Activated naive CD4-positive, alpha-beta T cell treated with Interleukin-2 at 50 U/mL for 16 hours (primary cell): ENCODE measurements around the gene PVALEF.

ENCODE experiments used
- DNase-seq: peaks from one replicate; pipeline ENCODE4 v3.0.0-alpha.2; 2020

PVALEF gene

DNA sequence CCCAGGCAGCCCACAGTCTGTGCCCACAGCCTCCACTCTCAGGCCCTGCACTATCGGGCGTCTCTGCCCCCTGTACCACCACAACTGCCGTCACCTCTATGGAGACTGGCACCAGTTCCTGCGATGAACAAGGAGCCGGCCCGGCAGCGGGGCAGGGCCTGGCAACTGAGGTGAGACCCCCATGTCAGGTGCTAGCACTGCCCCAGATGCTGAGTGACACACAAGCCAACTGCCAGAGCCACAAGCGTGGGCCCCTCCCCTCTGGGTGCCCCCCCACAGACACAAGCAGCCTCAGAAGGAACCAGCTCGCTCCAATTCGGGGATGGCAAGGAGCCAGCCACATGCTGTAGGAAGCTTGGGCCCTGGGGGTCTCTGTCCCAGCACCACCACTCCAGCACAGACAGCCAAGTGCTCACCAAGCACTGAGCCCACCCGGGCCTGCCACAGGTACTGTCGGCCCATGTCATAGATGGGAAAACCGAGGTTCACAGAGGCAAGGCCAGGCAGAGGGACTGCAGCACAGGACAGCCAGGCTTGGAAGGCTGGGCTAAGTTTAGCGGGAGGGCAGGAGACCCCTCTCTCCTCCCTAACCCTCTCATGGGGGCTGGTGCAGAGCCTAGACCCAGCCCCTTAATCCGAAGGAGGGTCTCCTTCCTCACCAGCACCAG lies 1.5 kb upstream of the PVALEF start:
- DNase-seq, result no peak

DNA sequence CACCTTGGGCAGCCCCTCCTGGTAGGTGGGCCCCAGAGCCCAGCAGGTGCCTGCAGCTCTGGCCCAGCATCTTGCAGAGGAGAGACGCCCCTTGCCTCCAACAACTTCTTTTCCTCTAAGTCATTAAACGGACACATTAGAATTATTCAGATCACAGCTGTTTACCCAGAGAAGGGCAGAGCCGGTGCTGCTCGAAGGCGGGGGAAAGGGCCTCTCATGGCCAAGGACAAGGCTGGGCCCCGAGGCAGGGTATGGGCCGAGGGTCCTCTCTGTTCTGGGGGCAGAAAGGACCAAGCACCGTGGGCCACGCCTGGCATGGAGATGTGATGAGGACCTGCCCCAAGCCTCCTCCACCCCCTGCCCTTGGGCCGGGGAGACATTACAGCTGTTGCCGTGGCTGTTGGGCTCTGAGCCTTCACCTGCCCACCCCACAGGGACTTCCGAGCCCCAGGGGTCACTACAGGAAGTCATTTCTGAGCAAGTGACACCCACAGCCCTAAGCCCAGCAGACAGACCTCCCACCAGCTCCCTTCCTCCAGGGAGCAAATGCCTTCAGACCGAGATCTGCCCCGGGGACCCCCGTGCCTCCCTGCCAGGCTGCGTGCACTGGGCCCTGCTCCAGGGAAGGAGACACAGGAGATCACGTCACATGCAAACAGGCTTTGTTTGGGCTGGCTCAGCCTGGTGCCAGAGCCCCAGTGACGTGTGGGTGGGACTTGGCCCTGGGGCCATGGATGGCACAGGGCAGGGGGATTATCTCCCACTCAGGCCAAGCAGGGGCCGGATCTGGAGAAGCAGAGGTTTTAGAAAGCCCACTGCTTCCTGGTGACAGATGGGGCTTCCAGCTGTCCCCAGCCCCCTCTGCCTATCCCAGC lies 699 bp upstream of the PVALEF start:
- DNase-seq, result no peak

DNA sequence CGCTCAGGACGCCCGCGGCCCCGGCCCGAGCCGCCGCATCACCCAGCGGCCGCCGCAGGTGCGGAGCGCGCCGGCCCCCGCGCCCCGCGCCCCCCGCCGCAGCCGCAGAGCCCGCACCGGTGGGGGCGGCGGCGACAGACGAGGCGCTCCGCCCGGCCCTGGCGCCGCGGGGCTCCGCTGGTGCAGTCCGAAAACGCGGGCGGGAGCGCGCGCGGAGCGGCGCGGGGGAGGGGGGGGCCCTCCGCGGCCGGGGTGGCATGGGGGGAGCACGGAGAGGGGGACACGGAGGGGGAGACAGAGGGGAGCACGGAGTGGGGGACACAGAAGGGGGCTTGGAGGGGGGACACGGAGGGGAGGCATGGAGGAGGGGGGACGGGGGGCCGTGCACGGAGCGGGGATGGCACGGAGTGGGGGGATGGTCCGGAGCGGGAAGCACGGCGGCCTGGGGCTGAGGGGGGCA lies 756 bp downstream of the PVALEF start, which contains the start of gene AATK:
TSS of gene AATK (minus strand) at position 189 of the 460 bp plus-strand sequence. CDS start 229 bp downstream, outside the sequence.
- DNase-seq, result no peak

DNA sequence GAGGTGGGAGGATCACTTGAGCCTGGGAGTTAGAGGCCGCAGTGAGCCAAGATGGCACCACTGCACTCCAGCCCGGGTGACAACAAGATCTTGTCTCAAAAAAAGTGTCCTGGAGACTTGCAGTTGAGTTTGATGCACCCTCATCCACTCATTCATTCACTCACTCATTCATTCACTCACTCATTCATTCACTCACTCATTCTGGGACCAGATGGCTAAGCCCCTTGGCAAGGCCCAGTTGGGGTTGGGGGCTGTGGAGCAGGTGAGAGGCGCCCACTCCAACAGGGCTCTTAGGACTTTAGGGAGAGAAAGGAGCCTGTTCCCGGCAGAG lies 1.9 kb downstream of the PVALEF start:
- DNase-seq, result no peak

DNA sequence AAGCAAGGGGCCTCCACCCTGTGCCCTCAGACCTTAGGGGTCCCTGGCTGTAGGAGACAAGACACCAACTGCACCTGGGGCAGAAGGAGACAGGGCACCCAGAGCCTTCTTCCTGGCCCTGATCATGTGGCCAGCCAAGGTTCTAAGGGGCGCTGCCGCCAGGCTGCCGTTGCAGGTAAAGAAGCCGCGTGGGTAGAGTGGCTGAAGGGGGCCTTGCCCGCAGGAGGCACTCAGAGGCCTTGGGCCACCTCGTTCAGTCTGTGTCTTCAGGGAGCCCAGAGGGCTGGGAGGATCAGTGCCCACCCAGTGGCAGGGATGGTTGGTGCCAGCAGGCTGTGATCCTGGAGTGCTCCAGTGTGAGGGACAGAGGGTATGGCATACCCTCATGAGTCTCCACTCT lies 2.3 kb downstream of the PVALEF start:
- no peak for DNase-seq

DNA sequence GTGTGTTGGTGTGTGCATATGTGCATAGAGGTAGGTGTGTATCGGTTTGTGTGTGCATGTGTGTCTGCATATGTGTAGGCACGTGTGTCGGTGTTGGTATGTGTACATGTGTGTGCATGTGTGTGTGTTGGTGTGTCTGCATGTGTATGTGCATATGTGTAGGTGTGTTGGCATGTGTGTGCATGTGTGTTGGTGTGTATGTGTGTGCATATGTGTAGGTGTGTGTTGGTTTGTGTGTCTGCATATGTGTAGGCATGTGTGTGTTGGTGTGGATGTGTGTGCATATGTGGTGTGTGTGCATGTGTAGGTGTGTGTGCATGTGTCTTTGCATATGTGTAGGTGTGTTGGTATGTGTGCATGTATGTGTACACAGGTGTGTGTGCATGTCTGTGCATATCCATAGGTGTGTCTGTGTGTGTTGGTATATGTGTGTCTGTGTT lies 4.6 kb downstream of the PVALEF start:
- DNase-seq, result no peak

DNA sequence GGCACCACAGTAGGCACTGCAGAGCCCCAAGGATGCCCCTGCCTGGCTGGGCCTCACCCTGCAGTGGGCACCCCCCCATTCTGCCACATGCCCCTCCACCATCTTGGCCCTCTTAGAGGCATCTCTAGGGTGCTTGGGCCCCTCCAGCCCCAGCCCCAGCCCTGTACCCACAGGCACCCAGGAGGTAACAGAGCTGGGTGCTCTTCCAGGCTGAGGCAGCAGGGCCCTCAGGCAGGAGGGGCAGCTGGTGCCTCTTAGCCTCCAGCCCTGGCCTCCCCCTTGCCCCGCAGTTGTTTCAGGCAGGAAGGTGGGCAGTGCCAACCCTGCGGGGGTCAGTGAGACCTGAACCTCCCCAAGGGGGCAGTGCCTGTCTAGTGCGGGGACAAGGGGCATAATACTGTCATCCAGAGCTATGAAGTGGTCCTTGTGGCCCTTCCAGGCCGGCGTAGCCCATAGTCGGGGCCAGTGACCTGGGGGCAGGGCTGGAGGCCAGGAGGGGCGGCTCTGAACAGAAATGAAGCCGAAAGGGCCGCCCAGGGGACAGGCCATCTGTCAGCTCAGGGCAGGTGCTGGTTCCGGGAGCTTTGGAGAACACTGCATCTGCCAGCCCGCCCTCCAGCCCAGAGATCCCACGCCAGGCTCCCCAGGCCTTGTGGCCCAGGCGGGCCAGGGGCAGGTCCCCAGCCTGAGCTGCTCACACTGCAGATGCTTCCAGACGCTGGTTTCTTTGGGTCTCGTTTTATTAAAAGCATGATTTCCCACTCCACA lies 5.6 kb downstream of the PVALEF start:
- no peak for DNase-seq

DNA sequence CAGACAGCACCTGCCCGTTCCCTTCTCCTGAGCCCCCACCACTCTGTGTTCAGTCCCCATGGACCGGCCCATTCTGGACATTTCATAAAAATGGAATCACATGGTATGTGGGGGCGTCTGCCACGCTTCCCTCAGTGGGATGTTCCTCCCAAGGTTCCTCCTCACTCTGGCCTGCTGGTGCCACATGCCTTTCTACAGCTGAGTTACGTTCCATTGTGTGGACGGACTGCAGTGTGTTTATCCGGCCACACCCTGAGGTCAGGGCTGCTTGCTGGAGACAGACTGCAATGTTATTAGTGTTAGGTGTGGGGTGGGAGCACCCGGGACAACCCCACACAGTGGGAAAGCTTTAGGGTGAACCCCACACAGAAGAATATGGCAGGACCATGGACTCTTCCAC lies 6.6 kb downstream of the PVALEF start:
- DNase-seq, result no peak

DNA sequence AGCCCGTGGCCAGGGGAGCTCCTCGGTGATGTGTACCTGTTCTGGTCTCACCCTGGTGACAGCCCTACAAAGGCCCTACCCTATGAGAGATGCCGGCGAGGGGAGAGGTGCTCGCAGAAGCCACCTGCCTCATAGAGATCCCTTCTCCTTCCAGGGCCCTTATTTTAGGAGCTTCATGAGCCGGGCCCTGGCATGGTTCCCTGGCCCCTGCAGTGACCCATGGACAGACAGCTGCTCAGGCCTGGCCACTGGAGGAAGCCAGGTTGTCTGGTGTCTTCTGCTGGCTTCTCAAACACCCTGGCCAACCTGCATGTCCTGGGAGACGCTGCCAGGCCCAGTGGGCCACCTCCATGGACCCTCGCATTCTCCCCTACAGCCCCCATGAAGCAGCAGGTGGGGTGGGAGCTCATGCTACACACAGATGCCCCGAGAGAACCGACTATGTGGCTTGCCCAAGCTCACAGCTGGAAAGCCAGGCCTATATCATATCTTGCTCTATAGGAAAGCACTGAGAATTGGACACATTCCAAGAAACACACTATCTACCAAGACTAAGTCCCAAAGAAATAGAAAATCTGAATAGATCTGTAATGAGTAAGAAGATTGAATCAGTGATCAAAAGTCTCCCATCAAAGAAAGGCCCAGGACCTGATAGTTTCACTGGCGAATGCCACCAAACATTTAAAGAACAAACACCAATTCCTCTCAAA lies 7.9 kb downstream of the PVALEF start:
- DNase-seq, result no peak

DNA sequence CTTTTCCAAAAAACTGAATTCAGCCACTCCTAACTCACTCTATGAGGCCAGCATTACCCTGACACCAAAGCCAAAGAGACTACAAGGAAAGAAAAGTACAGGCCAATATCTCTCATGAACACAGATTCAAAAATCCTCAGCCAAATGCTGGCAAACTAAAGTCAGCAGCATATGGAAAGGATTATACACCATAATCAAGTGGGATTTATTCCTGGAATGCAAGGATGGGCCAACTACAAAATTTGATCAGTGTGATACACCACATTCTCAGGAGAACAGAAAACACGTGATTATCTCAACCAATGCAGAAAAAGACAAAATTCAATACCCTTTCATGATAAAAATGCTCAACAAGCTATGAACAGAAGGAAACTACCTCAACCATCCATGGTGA lies 8.5 kb downstream of the PVALEF start:
- no peak for DNase-seq

DNA sequence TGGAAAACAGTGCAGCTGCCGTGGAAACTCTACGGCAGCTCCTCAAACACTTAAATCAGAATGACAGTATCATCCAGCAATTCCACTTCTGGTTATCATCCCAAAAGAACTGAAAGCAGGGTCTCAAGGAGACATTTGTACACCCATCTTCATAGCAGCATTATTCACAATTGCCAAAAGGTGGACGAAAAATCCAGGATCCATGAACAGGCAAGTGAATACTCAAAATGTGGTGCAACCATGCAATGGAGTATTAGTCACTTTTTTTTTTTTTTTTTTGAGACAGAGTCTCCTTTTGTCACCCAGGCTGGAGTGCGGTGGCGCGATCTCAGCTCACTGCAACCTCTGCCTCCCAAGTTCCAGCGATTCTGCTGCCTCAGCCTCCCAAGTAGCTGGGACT lies 11.4 kb downstream of the PVALEF start:
- no peak for DNase-seq

DNA sequence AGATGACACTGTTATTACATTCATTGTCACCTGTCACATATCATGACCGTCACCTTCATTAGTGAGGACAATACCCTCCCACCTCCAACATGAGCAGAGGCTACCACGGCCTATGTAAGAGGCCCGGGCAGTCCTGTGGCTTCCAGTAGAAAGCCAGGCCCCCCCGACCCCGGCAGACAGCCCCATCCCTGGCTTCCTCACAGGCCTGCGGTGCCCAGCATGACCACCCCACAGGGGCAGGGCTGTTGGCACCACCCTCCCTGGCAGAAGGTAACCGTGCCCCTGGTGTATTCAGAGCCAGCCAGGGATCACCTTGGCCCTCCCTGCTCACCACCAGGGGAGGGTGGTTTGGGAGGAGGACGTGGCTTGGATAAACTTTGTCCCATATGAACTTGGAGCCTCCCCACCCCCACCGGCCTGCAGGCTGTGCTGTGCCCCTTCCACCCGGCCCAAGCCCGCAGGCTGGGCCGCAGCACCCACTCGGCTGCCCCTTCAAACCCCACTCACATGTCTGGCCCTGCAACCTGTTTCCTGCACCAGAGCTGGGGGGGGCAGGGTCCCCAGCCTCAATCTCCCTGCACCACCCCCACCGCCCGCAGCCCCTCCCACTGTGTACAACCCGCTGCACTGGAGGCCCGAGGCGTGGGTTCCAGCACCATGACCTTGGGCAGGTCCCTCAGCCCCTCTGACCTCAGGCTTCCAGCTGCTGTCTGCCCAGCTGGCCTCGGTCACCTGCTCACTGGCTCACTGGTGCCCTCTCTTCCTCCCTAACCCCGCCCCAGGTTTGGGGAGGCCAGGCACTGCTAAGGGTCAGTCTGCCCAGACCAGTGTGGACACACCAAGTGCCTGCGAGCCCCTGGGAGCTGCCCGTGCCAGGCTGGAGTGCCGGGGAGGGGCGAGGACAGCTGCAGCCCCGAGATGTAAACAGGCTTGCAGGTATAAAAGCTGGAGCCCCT lies 13.1 kb downstream of the PVALEF start:
- no peak for DNase-seq

DNA sequence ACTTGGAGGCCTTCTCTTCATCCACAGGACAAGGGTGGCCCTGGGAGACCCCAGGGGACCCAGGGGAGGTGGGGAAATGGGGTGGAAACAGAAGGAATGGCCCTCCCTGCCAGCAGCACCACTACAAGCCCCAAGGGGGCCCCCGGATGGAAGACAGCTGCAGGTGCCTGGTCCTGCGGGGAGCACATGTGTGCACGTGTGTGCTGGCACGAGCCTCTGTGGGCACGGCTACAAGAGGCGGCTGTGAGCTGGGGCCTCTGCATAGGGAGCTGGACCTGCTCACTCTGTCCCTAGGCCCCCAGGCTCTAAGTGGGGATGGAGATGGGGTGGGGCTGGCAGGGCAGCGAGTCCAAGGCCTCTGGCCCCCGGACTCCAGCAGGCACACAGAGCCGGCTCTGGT lies 13.9 kb downstream of the PVALEF start:
- no peak for DNase-seq

DNA sequence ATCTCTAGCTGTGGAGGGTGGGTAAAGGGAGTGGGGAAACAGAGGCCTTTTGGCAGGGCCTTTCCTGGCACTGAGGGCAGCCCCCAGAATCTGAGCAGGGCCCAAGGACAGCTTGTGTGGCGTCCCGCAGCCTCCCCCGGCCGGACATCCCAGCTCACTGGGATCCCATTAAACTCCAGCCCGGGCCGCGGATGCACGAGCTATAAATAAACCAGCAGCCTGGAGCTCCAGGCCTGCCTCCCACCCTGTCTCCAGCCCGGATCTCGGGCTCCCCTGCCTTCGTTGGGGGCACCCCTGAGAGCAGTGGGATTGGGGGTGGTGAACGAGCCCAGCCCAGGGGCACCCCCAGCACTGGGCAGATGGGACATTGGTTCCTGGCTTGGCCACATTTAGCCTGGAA lies 14.6 kb downstream of the PVALEF start:
- DNase-seq, result no peak

DNA sequence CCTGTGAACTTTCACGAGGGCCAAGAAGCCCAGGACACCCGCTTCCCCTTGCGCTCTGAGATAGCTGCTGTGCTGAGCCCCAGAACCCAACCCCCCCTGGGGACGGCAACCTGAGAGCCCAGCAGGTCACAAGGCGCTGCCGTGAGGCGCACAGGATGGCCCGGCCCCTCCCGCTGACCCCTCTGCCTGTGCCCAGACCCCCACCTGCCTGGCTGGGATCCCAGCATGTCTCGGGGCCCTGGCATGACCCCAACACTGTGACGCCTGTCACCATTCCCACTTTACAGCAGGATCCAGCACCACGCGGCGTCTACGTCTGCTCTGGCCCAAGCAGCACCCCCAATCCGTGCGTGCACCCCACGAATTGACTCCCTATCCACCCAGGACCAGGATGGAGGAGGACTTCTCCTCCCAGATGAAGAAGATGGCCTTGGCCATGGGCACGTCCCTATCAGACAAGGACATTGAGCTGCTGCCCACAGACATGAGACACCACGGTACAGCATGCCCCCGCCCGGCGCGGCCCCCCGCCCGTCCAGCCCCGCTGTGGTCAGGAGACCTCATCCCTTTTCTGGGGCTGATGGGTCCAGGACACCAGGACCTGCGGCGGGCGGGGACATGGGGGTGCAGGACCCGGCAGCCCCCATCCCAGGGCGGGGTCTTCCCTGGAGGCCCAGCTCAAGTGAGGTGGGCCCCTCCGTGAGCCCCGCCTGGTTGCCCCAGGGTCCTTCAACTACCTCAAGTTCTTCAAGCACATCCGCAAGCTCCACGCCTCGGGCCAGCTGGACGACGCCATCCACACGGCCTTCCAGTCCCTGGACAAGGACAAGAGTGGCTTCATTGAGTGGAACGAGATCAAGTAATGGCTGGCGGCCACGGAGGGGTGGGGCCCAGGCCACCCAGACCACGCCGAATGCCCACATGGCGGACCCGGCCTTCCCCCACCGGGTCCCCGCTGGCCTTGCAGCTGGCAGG lies 15.8 kb downstream of the PVALEF start:
- DNase-seq, result no peak

DNA sequence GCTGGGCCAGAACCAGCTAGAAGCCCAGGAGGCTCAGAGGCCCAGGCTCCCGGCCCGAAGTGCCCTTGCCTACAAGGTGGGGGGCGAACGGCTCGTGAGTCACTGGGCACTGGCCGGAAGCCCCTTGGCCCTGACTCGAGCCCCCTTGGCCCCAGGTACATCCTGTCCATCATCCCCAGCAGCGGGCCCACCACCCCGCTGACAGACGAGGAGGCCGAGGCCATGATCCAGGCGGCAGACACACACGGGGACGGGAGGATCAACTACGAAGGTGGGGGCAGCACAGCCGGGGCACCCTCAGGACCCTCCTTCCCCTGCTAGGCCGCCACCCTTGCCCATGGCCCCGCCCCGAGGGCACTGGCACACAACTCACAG lies 16.5 kb downstream of the PVALEF start:
- no peak for DNase-seq

DNA sequence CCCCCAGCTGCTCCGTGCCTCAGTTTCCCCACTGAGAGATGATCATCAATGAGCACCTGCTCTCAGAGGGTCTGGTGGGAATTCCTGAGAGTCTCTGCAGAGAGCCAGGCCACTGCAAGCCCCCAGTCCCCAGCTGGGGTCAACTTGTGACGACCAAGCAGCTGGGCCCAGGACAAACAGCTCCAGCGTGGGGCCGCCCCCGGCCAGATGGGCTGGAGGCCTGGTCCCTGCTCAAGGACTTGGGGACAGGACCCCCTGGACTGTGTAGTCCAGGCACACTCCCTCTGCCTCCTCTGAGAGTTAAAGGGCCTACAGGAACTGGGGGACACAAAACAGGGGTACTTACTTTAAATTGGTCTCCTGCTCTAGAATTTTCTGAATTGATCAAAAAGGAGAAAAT lies 17.3 kb downstream of the PVALEF start:
- DNase-seq, result no peak

DNA sequence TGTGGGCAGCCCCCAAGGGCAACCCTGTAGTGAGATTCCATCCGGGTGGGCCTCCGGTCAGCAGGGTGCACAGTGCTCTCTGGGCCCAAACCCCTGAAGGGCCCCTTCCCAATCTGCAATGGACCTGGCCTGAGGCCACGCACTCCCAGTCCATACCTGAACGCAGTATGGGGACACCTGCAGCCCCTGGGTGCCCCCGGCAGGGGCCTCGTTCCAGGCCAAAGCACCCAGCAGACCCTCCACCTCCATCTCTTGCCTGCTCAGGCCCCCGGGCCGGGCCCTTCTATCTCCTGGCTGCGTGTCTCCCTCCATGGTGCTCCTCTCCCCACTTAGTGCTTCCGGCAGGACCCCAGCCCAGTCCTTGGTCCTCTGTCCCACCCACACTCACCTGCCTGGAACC lies 18.0 kb downstream of the PVALEF start:
- DNase-seq, result no peak

DNA sequence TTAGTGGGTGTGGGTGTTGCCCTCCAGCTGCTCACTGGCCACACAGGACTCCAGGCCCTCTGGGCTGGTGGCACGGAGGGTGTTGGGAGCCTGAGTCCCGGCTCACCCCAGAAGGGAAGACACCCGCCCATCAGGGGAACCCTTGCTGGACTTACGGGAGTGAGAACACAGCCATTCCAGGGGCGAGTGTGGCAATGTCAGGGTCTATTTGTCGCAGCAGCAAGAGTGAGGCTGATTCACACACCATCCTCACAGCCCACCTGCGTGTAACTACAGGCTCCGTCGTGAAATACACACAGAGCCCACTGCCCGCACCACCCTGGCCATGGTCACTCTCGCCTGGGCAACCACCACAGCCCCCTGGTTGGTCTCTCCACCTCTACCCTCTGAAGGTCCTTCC lies 18.5 kb downstream of the PVALEF start:
- DNase-seq, result no peak

DNA sequence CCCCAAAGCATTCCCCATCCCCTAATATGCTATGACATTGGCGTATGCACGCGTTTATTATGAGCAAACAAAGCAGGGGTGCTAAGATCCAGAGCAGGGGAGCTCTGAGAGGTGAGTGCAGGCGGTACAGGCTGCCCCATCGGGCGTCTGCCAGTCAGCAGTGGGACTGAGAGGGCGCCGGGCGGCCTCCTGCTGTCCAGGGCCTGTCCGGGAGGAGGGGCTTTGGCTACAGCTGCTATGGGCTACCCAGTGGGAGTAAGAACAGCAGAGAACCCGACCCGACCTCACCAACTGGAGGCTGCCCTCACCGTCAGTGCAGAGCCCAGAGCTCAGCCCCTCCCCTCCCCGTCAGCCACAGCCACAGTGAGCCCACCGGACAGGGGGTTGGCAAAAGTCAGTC lies 19.2 kb downstream of the PVALEF start:
- no peak for DNase-seq

DNA sequence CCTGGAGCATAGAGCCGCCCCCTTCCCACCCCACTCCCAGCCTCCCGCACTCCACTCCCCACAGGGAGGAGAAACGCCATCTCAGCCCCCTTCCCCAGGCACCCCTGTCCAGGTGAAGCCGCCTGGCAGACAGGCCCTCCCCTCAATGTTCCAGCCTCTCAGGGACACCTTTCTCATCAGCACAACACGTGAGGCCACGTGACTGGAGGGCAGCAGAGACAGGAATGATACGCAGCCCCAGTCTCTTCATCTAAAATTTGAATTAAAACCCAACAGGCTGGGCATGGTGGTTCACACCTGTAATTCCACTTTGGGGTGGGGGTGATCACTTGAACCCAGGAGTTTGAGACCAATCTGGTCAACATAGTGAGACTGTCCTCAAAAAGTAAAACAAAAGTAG lies 20.9 kb downstream of the PVALEF start:
- no peak for DNase-seq
